ENCODE measurements around the gene MARCO. TPM values are rescaled to one million over a fixed set of nuclear protein-coding genes. Genes with fewer than 3 reads are reported as not detected.

MARCO gene
- total RNA-seq, 1 experiment from 2014 or later = not detected

GRCh38 chr2:119040730-119041129 is 98.7 kb downstream of the MARCO start:
- CTCF ChIA-PET = no interaction called here

More at GRCh38 chr2:119040730-119041129, 98.7 kb downstream of the MARCO start:
- no peak for DNase-seq
- H3K9ac ChIP-seq (ENCODE audit: low read length) = no peak overlapping the region
- peaks cover 33% of the 10 kb centered on the region for H3K27me3 ChIP-seq (ENCODE audit: low read length)
- POLR2A ChIA-PET (ENCODE audit: unreplicated experiment) = no interaction called here
- H3K9me2 ChIP-seq (replicated peaks; ENCODE audit: low read length) = no peaks in the 10 kb centered on the region
- intact Hi-C loops (cut with micrococcal nuclease) = no loop called here
- H3K79me2 ChIP-seq (ENCODE audit: low read length) = no peaks in the 10 kb centered on the region
- no peaks in the 10 kb centered on the region for H3K4me1 ChIP-seq (ENCODE audit: insufficient read depth, low read length)
- TF ChIP-seq EZH2 (IDR thresholded peaks at IDR 0.05; ENCODE audit: low read length, unreplicated experiment) (no peak), EZH2phosphoT487 (IDR thresholded peaks at IDR 0.05; ENCODE audit: borderline replicate concordance, low read length) (no peak)
- TF ChIP-seq, protein P1, sequence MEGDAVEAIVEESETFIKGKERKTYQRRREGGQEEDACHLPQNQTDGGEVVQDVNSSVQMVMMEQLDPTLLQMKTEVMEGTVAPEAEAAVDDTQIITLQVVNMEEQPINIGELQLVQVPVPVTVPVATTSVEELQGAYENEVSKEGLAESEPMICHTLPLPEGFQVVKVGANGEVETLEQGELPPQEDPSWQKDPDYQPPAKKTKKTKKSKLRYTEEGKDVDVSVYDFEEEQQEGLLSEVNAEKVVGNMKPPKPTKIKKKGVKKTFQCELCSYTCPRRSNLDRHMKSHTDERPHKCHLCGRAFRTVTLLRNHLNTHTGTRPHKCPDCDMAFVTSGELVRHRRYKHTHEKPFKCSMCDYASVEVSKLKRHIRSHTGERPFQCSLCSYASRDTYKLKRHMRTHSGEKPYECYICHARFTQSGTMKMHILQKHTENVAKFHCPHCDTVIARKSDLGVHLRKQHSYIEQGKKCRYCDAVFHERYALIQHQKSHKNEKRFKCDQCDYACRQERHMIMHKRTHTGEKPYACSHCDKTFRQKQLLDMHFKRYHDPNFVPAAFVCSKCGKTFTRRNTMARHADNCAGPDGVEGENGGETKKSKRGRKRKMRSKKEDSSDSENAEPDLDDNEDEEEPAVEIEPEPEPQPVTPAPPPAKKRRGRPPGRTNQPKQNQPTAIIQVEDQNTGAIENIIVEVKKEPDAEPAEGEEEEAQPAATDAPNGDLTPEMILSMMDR (conservative IDR thresholded peaks at IDR 0.05; ENCODE audit: low read depth, low read length) = no peak
- no peak overlapping the region for H2AFZ ChIP-seq (ENCODE audit: low read length)
- H3K4me2 ChIP-seq (ENCODE audit: low read length) = no peak overlapping the region
- no peaks in the 10 kb centered on the region for H4K20me1 ChIP-seq (ENCODE audit: low read length)
- no peaks in the 10 kb centered on the region for H3F3A ChIP-seq (ENCODE audit: low read length, unreplicated experiment)
- ATAC-seq = no peak
- no peaks in the 10 kb centered on the region for H3K36me3 ChIP-seq (ENCODE audit: low read depth, low read length)
- no peak overlapping the region for H3K27ac ChIP-seq (ENCODE audit: low read length)
- H3K9me3 ChIP-seq (ENCODE audit: low read length) = no peaks in the 10 kb centered on the region
- H3K4me3 ChIP-seq (ENCODE audit: low read length) = no peak overlapping the region
- no TSS peak for BruUV-seq (replicated peaks)

Other genes starting within 250 kb of the MARCO start
- 2.3 and 3.2 TPM in 2 replicates for gene EN1, start 94.5 kb upstream of the MARCO start, total RNA-seq (2014; rRNA removed)
- not detected in 2 replicates for gene C1QL2, start 216.6 kb downstream of the MARCO start, total RNA-seq (2014; rRNA removed)

Data from PC-3 (cell line).